BJ (cell line): ENCODE results near the gene MTUS2. TPM values are rescaled to one million over a fixed set of nuclear protein-coding genes. Genes with fewer than 3 reads are reported as not detected.

Source experiments
- CTCF ChIA-PET: fragments of 350-600 bp; formaldehyde crosslinking; extraction: SDS; loops from one replicate; lab custom pipeline; 2021; ENCODE audit warnings: antibody characterized with exemption, inconsistent platforms; lab: Yijun Ruan, JAX
- POLR2A ChIA-PET: fragments of 300-600 bp; sonication (Branson Sonifier 250); formaldehyde crosslinking; extraction: SDS; loops from one replicate; lab custom pipeline; 2021; ENCODE audit warnings: antibody characterized with exemption; lab: Charles Lee
- DNase-seq: peaks from one replicate; pipeline ENCODE4 v3.0.0-alpha.2; 2011; ENCODE audit warnings: low read depth
- H3K27me3 ChIP-seq: 2 replicates; pipeline ENCODE4 v1.6.0; 2011; ENCODE audit warnings: low read length; ENCODE audit not compliant: control insufficient read depth, insufficient read depth
- H3K36me3 ChIP-seq: 2 replicates; pipeline ENCODE4 v1.5.1; 2011; ENCODE audit warnings: low read length; ENCODE audit not compliant: control insufficient read depth, insufficient read depth
- H3K4me3 ChIP-seq: 2 replicates; pipeline ENCODE4 v1.5.1; 2011; ENCODE audit warnings: low read depth, mild to moderate bottlenecking, control low read depth, low read length
- polyA plus RNA-seq: library from polyadenylated mRNA; depleted of rRNA; stranded (reverse); fragments of >200 nt; gene quantifications from 2 replicates; pipeline ENCODE4 v1.2.3, GENCODE V29; 2011
- TF ChIP-seq, protein P1 (sequence below): IDR thresholded peaks from 2 replicates; pipeline ENCODE4 v1.5.1; 2011; ENCODE audit warnings: low read depth, mild to moderate bottlenecking, control low read depth, inconsistent platforms, low read length, moderate library complexity; ENCODE audit not compliant: insufficient read depth

The MTUS2 gene
- polyA plus RNA-seq, 1 experiment = 0.05 TPM

DNA sequence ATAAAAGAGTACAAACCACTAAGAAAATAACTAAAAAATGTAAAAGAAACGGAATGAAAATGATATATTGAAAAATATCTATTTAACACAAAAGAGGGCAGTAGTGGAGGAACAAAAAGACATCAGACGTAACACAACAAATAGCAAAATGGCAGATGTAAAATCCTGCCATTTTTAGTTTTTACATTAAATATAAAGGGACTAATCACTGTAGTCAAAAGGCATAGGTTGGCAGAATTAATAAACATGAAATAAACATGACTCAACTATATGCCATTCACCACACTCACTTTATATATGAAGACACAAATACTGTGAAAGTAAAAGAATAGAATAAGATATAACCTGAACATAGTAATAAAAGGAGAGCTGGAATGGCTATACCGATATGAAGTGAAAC is 11.0 kb downstream of the MTUS2 start:
- TF ChIP-seq, protein P1, sequence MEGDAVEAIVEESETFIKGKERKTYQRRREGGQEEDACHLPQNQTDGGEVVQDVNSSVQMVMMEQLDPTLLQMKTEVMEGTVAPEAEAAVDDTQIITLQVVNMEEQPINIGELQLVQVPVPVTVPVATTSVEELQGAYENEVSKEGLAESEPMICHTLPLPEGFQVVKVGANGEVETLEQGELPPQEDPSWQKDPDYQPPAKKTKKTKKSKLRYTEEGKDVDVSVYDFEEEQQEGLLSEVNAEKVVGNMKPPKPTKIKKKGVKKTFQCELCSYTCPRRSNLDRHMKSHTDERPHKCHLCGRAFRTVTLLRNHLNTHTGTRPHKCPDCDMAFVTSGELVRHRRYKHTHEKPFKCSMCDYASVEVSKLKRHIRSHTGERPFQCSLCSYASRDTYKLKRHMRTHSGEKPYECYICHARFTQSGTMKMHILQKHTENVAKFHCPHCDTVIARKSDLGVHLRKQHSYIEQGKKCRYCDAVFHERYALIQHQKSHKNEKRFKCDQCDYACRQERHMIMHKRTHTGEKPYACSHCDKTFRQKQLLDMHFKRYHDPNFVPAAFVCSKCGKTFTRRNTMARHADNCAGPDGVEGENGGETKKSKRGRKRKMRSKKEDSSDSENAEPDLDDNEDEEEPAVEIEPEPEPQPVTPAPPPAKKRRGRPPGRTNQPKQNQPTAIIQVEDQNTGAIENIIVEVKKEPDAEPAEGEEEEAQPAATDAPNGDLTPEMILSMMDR = no peak
- CTCF ChIA-PET = interaction anchor here (2.1 kb wide), 1 partner anchor 12 kb away, joined by 8 read pairs; the partner anchor contains the start of gene MTUS2
- Histone ChIP-seq H3K27me3 (no peaks in the 10 kb centered on the region; the same call in 1 of the 2 replicates), H3K4me3 (no peak overlapping the region), H3K36me3 (no peaks in the 10 kb centered on the region)
- POLR2A ChIA-PET = no interaction called here
- DNase-seq = no peak

DNA sequence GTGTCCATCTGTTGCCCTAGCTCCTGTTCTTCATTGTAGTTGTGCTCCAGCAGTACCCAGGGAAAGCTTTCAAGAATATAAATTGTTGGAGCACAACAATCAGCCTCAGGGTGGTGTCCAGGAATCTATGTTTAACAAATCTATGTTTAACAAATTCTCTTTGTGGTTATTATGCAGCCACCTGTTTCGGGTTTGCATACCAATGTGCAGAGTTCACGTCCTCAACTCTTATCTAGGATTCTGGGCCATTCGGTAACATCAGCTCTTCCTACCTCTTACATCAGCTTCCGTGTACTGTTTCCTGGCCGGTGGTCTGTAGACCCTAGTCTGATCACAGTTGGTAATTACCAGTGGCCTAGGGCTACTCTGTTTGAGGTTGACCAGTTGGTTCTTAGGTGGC is 17.0 kb downstream of the MTUS2 start:
- Histone ChIP-seq H3K36me3 (no peaks in the 10 kb centered on the region), H3K27me3 (peaks cover 3% of the 10 kb centered on the region; the same call in 1 of the 2 replicates), H3K4me3 (no peak overlapping the region)
- TF ChIP-seq, protein P1 = no peak
- DNase-seq = no peak
- ChIA-PET POLR2A (no interaction called here), CTCF (interaction anchor here (0.6 to 1.4 kb wide), 2 partner anchors 18 to 36 kb away, joined by 3 to 4 read pairs; partner anchors contain the start of gene MTUS2)

DNA sequence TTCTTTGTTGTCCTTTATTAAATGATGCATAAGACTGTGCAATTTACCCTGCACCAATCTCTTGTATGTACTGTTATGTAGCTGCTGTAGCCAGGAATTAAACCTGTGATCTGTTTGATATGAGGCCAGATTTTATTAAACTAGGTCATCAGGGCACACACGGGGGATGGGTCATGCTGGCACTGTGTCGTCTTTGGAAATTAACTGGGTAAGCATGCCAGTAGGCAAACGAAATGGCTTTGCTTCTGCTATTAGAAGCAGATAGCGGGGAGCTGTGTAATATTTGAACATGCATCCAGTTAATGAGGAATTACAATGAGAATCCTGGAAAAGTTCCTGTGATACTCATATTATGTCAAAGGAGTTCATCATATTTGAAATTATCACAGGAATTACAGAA is 23.5 kb downstream of the MTUS2 start:
- TF ChIP-seq, protein P1 = no peak
- no peak for DNase-seq
- Histone ChIP-seq H3K27me3 (peaks cover 2% of the 10 kb centered on the region; the same call in 1 of the 2 replicates), H3K4me3 (no peak overlapping the region), H3K36me3 (no peaks in the 10 kb centered on the region)
- POLR2A ChIA-PET = no interaction called here
- CTCF ChIA-PET = no interaction called here

DNA sequence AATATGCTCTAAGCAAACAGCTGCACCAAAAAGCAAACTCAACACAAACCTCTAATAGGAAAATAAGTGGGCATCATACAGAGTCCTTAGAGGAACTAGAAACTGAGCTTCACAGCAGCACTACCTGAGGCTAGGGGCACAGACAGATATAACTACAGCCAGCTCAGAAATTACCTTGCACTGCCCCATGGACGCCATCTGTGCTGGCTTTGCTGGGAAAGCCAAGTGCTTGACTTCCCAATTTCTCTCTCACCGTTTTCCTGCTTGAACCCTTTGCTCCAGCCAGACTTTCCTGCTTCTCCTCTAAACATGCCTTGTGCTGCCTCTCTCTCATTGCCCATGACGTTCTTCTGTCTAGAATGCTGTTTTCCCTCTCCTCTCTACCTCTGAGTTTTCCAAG is 29.3 kb downstream of the MTUS2 start:
- H3K27me3 ChIP-seq = peaks cover 3% of the 10 kb centered on the region
- ChIA-PET CTCF (interaction anchor here (0.6 kb wide), 1 partner anchor 455 kb away, joined by 3 read pairs; no protein-coding TSS in a partner anchor), POLR2A (no interaction called here)
- H3K36me3 ChIP-seq = no peaks in the 10 kb centered on the region
- TF ChIP-seq, protein P1 = no peak
- DNase-seq = no peak
- H3K4me3 ChIP-seq = no peak overlapping the region

DNA sequence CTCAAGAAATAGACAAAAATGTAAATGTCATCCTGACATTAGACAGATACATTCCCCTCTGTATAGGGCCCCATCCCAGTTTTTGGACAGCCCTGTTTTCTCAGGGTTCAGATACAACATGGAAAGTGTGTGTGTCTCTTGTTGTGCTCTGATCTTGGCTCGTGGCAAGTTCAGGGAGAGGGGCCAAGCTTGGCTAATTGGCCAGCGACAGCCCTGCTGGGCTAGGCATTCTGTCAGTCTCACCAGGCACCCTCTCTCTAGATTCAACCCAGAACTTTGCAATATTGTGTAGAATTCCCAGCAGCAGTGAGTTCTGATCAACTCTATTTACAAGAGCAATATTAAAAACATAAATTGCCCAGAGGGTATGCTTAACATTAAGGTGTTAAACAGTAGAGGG is 30.1 kb downstream of the MTUS2 start:
- H3K36me3 ChIP-seq = no peaks in the 10 kb centered on the region
- TF ChIP-seq, protein P1 = no peak
- no peak overlapping the region for H3K4me3 ChIP-seq
- ChIA-PET POLR2A (no interaction called here), CTCF (interaction anchor here (0.6 kb wide), 1 partner anchor 455 kb away, joined by 3 read pairs; no protein-coding TSS in a partner anchor)
- H3K27me3 ChIP-seq = peaks cover 3% of the 10 kb centered on the region
- DNase-seq = no peak
